ENCODE measurements around the gene SLC9A1. TPM values are rescaled to one million over a fixed set of nuclear protein-coding genes. Genes with fewer than 3 reads are reported as not detected.

The SLC9A1 gene
- total and polyA plus RNA-seq, 4 donors, result 5.9 to 24.5 (median 15.4) TPM

GRCh38 chr1:27153549-27153886, 1.4 kb downstream of the SLC9A1 start:
- Histone ChIP-seq H3K36me3 (ENCODE audit: control insufficient read depth, insufficient read depth, low read length) (no peaks in the 10 kb centered on the region), H3K27ac (ENCODE audit: low read depth, low read length) (no peak overlapping the region), H3K27me3 (ENCODE audit: control insufficient read depth, insufficient read depth, low read length) (no peaks in the 10 kb centered on the region), H3K4me1 (ENCODE audit: control insufficient read depth, insufficient read depth, low read length) (peaks cover 43% of the 10 kb centered on the region), H3K9me3 (ENCODE audit: control insufficient read depth, insufficient read depth, low read length) (no peaks in the 10 kb centered on the region), H3K4me3 (ENCODE audit: low read depth, low read length) (peak overlapping the region; percentile 4)
- DNase-seq (ENCODE audit: low read depth in 4 of 6, low spot score in 6 of 6), result no peak
- 48% methylated on average over 3 of the region's 4 CpGs for WGBS (ENCODE audit: insufficient coverage)

DNA sequence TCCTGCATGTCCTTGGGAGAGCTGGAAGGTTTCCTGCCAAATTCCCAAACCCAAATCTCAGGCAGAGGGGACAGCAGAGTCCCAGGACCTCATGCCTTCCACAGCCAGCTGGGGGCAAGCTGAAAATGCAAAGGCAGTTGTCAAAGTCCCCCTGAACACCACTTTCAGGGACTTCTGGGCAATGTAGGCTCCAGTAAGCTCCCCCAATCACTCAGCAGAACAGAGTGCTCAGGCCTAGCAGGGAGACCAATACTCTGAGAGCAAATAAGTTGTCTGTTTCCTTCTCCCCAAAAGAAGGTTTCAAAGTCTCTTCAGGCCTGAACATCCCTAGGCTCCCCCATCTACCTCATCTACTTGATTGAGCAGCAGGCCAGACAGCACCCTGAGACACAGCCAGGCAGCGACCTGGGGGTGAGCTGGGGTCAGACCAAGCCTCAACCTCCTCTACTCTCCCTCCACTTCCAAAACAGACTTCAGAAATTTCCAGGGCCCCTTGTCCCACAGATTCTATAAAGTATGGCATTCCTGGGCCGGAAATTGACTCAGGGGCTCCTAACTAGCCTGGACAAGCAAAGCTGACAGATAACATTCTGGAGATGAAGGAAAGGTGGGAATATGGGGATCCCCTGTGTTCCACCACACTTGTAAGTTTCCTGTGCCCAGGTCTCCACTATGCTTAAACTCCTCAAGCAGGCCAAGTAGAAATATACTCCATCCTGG, 1.9 kb downstream of the SLC9A1 start:
- Histone ChIP-seq H3K27ac (ENCODE audit: low read depth, low read length) (no peak overlapping the region), H3K4me1 (ENCODE audit: control insufficient read depth, insufficient read depth, low read length) (peaks cover 43% of the 10 kb centered on the region), H3K36me3 (ENCODE audit: control insufficient read depth, insufficient read depth, low read length) (no peaks in the 10 kb centered on the region), H3K4me3 (ENCODE audit: low read depth, low read length) (peak overlapping the region; percentile 4), H3K9me3 (ENCODE audit: control insufficient read depth, insufficient read depth, low read length) (no peaks in the 10 kb centered on the region), H3K27me3 (ENCODE audit: control insufficient read depth, insufficient read depth, low read length) (no peaks in the 10 kb centered on the region)
- WGBS (ENCODE audit: insufficient coverage), result 100% methylated on average over 1 of the region's 2 CpGs
- no peak for DNase-seq (ENCODE audit: low read depth in 4 of 6, low spot score in 6 of 6)

DNA sequence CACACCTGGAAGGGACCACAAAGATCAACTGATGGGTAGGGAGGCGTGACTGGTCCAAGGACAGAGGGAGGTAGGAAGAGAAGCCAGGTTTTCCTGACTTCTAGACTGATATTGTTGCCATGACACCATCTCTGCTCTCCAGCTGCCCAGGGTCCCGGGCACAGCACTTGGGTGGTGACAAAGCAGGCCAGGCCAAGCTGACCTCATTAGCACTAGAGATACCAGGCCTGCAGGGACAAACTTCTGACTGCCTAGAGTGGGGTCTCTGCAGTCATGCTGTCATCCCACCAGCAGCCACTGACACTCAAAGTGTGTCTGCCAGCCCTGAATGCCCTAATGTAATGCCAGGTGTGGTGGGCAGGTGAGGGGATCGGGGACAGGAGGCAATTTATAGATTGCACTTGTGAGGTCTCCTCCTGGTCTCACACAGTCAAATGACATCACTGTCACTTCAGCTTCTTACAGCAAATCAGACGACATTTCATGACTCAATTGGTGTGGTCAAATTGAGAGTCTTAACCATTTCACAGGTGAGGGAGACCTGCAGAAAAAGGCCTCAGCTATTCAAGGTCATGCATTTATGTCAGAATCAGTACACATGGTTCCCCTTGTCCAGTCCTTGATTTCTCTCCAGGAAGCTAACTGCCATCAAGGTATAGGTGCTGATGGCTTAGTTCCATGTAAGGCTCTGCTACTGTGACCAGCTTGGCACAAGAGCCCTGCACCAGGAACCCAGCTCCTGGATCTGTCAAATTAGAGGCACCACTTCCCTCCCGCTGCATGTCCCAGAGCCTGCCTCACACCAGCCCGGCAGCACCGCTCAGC, 2.7 kb downstream of the SLC9A1 start:
- no peaks in the 10 kb centered on the region for H3K36me3 ChIP-seq (ENCODE audit: control insufficient read depth, insufficient read depth, low read length)
- no peak overlapping the region for H3K4me3 ChIP-seq (ENCODE audit: low read depth, low read length)
- H3K27ac ChIP-seq (ENCODE audit: low read depth, low read length), result no peak overlapping the region
- H3K4me1 ChIP-seq (ENCODE audit: control insufficient read depth, insufficient read depth, low read length), result peaks cover 43% of the 10 kb centered on the region
- no peaks in the 10 kb centered on the region for H3K27me3 ChIP-seq (ENCODE audit: control insufficient read depth, insufficient read depth, low read length)
- 60% methylated on average over 6 of the region's 7 CpGs for WGBS (ENCODE audit: insufficient coverage)
- DNase-seq (ENCODE audit: low read depth in 4 of 6, low spot score in 6 of 6), result no peak
- no peaks in the 10 kb centered on the region for H3K9me3 ChIP-seq (ENCODE audit: control insufficient read depth, insufficient read depth, low read length)

DNA sequence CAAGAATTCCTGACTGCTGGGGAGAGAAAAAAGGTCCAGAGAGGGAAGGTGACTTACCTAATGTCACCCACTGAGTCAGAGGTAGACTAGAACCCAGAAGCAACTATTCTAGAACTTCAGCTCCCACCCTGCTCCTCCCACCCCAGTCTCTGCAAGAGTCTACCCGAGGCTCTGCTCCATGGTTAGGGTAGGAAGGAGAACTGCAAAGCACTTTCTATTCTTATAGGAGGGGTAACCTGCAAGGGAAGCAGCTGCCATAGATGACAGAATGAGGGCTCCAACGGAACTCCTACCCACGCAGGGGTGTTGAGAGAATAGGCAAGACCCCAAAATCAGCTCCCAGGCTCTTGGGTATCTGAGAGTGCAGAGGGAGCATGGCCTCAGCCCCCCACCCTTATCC, 4.3 kb downstream of the SLC9A1 start:
- Histone ChIP-seq H3K27me3 (ENCODE audit: control insufficient read depth, insufficient read depth, low read length) (no peaks in the 10 kb centered on the region), H3K27ac (ENCODE audit: low read depth, low read length) (no peak overlapping the region), H3K9me3 (ENCODE audit: control insufficient read depth, insufficient read depth, low read length) (no peaks in the 10 kb centered on the region), H3K36me3 (ENCODE audit: control insufficient read depth, insufficient read depth, low read length) (peaks cover 2% of the 10 kb centered on the region), H3K4me1 (ENCODE audit: control insufficient read depth, insufficient read depth, low read length) (peaks cover 49% of the 10 kb centered on the region), H3K4me3 (ENCODE audit: low read depth, low read length) (no peak overlapping the region)
- no CpG with 5 or more reads among the region's 3 CpGs for WGBS (ENCODE audit: insufficient coverage)
- no peak for DNase-seq (ENCODE audit: low read depth in 4 of 6, low spot score in 6 of 6)

DNA sequence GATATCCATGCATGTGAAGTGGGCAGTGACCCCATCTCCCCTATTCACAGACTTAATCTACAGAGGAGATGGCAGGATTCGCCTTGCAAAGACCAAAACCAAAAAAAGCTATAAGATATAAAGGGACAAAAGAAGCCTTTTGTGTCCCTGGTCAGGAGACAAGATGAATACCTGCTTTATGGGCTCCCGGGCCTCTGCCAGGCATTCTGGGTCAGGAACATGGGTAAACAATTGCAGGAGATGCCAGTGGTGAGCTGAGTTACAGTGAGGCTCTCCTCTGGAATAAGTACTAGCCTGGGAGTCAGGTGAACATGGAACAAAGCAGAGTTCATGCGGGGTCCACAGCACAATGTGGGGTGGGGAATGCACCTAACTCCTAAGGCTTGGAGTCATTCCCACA, 4.7 kb downstream of the SLC9A1 start:
- Histone ChIP-seq H3K4me1 (ENCODE audit: control insufficient read depth, insufficient read depth, low read length) (peaks cover 52% of the 10 kb centered on the region), H3K27ac (ENCODE audit: low read depth, low read length) (no peak overlapping the region), H3K36me3 (ENCODE audit: control insufficient read depth, insufficient read depth, low read length) (peaks cover 2% of the 10 kb centered on the region), H3K4me3 (ENCODE audit: low read depth, low read length) (no peak overlapping the region), H3K9me3 (ENCODE audit: control insufficient read depth, insufficient read depth, low read length) (no peaks in the 10 kb centered on the region), H3K27me3 (ENCODE audit: control insufficient read depth, insufficient read depth, low read length) (no peaks in the 10 kb centered on the region)
- no peak for DNase-seq (ENCODE audit: low read depth in 4 of 6, low spot score in 6 of 6)
- 58% methylated on average over 1 of the region's 3 CpGs for WGBS (ENCODE audit: insufficient coverage)

DNA sequence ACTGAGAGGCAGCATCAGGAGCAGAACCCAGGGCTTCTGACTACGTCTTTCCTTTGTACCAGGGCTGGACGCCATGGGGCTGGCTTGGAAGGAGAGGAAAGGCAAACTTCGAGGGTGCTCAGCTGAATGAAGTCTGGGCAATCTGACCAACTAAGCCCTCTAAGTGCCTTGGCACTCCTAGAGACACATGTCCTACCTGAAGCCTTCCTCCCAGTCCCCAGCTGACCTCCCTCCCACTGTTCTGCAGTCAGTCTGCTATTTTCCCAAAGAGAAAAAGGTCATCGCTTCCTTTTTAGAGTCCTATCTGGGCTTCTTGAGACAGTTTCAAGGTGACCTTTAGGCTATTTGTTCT, 5.2 kb downstream of the SLC9A1 start:
- Histone ChIP-seq H3K4me1 (ENCODE audit: control insufficient read depth, insufficient read depth, low read length) (peaks cover 54% of the 10 kb centered on the region), H3K36me3 (ENCODE audit: control insufficient read depth, insufficient read depth, low read length) (peaks cover 2% of the 10 kb centered on the region), H3K27me3 (ENCODE audit: control insufficient read depth, insufficient read depth, low read length) (no peaks in the 10 kb centered on the region), H3K9me3 (ENCODE audit: control insufficient read depth, insufficient read depth, low read length) (no peaks in the 10 kb centered on the region), H3K4me3 (ENCODE audit: low read depth, low read length) (no peak overlapping the region), H3K27ac (ENCODE audit: low read depth, low read length) (no peak overlapping the region)
- WGBS (ENCODE audit: insufficient coverage), result 86% methylated on average over 1 of the region's 4 CpGs
- no peak for DNase-seq (ENCODE audit: low read depth in 4 of 6, low spot score in 6 of 6)

DNA sequence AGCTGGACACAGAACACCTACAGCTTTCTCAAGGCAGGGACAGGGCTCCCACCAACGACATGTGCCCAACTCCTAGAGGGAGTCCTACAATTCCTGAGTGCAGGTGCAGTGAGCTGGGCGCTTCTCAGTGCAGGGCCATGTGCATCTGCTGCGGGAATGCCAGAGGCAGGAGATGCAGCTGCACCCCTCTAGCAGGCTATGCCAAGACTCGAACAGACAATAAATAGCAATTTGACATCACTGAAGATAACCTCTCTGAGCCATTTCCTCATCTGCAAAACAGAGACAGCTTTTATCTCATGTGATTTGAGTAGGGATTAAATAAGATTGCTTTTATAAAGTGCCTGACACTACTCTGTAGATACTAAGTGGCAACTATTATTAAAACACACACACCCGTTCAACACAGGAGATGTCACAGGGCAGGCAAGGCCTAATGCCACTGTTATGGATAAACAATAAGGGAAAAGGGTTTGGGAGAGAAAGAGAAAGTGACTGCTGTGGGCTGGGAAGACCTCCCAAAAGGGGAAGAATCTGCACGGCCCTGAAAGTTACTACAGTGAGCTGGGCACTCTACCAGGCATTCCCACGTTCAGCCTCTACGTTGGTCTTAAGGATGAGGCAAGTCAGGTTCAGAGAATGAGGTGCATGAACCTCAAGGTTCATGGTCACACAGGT, 5.7 kb downstream of the SLC9A1 start:
- H3K4me1 ChIP-seq (ENCODE audit: control insufficient read depth, insufficient read depth, low read length), result peaks cover 54% of the 10 kb centered on the region
- peaks cover 2% of the 10 kb centered on the region for H3K36me3 ChIP-seq (ENCODE audit: control insufficient read depth, insufficient read depth, low read length)
- H3K4me3 ChIP-seq (ENCODE audit: low read depth, low read length), result no peak overlapping the region
- no peaks in the 10 kb centered on the region for H3K9me3 ChIP-seq (ENCODE audit: control insufficient read depth, insufficient read depth, low read length)
- no peaks in the 10 kb centered on the region for H3K27me3 ChIP-seq (ENCODE audit: control insufficient read depth, insufficient read depth, low read length)
- H3K27ac ChIP-seq (ENCODE audit: low read depth, low read length), result no peak overlapping the region
- WGBS (ENCODE audit: insufficient coverage), result 67% methylated on average over 6 of the region's 8 CpGs
- peak in 1 of 6 donors; percentile 37 for DNase-seq (ENCODE audit: low read depth in 4 of 6, low spot score in 6 of 6)

- no peaks in the 10 kb centered on the region for H3K9me3 ChIP-seq (ENCODE audit: control insufficient read depth, insufficient read depth, low read length)
- DNase-seq (ENCODE audit: low read depth in 4 of 6, low spot score in 6 of 6), result no peak
- H3K4me1 ChIP-seq (ENCODE audit: control insufficient read depth, insufficient read depth, low read length), result peaks cover 49% of the 10 kb centered on the region
- WGBS (ENCODE audit: insufficient coverage), result 67% methylated on average over 2 of the region's 2 CpGs
- H3K36me3 ChIP-seq (ENCODE audit: control insufficient read depth, insufficient read depth, low read length), result peaks cover 2% of the 10 kb centered on the region
- H3K27ac ChIP-seq (ENCODE audit: low read depth, low read length), result no peak overlapping the region
- H3K4me3 ChIP-seq (ENCODE audit: low read depth, low read length), result no peak overlapping the region
- H3K27me3 ChIP-seq (ENCODE audit: control insufficient read depth, insufficient read depth, low read length), result no peaks in the 10 kb centered on the region
These were observed 6.3 kb downstream of the SLC9A1 start for GRCh38 chr1:27148591-27148990.

DNA sequence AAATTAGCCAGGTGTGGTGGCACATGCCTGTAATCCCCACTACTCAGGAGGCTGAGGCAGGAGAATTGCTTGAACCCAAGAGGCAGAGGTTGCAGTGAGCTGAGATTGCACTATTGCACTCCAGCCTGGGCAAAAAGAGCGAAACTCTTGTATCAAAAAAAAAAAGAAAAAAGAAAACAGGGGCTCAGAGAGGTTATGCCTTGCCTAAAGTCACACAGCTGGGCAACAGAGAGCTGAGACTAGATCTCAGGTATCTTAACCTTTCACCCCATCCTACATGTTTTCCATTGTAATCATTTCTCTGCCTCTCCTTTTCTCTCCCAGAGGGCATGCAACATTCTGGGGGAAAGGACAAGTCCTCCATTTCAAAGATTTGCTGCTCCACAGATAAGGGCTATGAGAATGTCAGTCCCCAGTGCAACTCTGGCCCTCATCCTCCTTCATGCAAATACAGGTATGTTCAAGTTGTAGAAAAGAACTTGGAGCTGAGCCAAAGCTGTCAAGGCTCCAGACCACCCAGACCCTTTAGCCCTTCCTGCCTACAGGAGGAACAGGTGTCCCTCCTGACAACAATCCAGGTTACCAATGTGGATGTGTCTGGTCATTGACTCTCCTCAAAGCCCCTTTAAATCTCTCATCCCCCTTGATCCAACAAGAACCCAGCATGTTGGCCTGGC, 6.9 kb downstream of the SLC9A1 start:
- no CpG with 5 or more reads among the region's 1 CpG for WGBS (ENCODE audit: insufficient coverage)
- H3K9me3 ChIP-seq (ENCODE audit: control insufficient read depth, insufficient read depth, low read length), result no peaks in the 10 kb centered on the region
- H3K27ac ChIP-seq (ENCODE audit: low read depth, low read length), result no peak overlapping the region
- peaks cover 2% of the 10 kb centered on the region for H3K36me3 ChIP-seq (ENCODE audit: control insufficient read depth, insufficient read depth, low read length)
- peaks cover 43% of the 10 kb centered on the region for H3K4me1 ChIP-seq (ENCODE audit: control insufficient read depth, insufficient read depth, low read length)
- H3K4me3 ChIP-seq (ENCODE audit: low read depth, low read length), result no peak overlapping the region
- no peaks in the 10 kb centered on the region for H3K27me3 ChIP-seq (ENCODE audit: control insufficient read depth, insufficient read depth, low read length)
- no peak for DNase-seq (ENCODE audit: low read depth in 4 of 6, low spot score in 6 of 6)

Data from spinal cord (tissue), 10 donors.